Measurements from ENCODE around the gene ZNF524. TPM values are rescaled to one million over a fixed set of nuclear protein-coding genes. Genes with fewer than 3 reads are reported as not detected.

Gene ZNF524
- total RNA-seq, 1 donor from 2014 or later = 7.9 TPM

GRCh38 chr19:55614711-55615542 is 14.8 kb downstream of the ZNF524 start:
- no peak overlapping the region for H3K4me3 Mint-ChIP-seq (ENCODE audit: low read depth)
- H3K27me3 Mint-ChIP-seq = no peaks in the 10 kb centered on the region
- no peak for TF ChIP-seq CTCF (IDR thresholded peaks at IDR 0.05; ENCODE audit: unreplicated experiment)
- H3K9me3 Mint-ChIP-seq (ENCODE audit: low read depth) = no peaks in the 10 kb centered on the region
- DNase-seq (ENCODE audit: low spot score, unreplicated experiment) = no peak
- peaks cover 18% of the 10 kb centered on the region for H3K36me3 Mint-ChIP-seq (ENCODE audit: insufficient read depth)
- no peak overlapping the region for H3K27ac Mint-ChIP-seq
- H3K4me1 Mint-ChIP-seq (ENCODE audit: low read depth) = no peaks in the 10 kb centered on the region

GRCh38 chr19:55615543-55616394 is 15.7 kb downstream of the ZNF524 start:
- Mint-ChIP-seq H3K27me3 (no peaks in the 10 kb centered on the region), H3K9me3 (ENCODE audit: low read depth) (no peaks in the 10 kb centered on the region), H3K36me3 (ENCODE audit: insufficient read depth) (peaks cover 15% of the 10 kb centered on the region), H3K27ac (no peak overlapping the region), H3K4me3 (ENCODE audit: low read depth) (no peak overlapping the region), H3K4me1 (ENCODE audit: low read depth) (no peaks in the 10 kb centered on the region)
- no peak for DNase-seq (ENCODE audit: low spot score, unreplicated experiment)
- no peak for TF ChIP-seq CTCF (IDR thresholded peaks at IDR 0.05; ENCODE audit: unreplicated experiment)

GRCh38 chr19:55616395-55616875 is 16.3 kb downstream of the ZNF524 start:
- H3K9me3 Mint-ChIP-seq (ENCODE audit: low read depth) = no peaks in the 10 kb centered on the region
- H3K27me3 Mint-ChIP-seq = no peaks in the 10 kb centered on the region
- no peaks in the 10 kb centered on the region for H3K4me1 Mint-ChIP-seq (ENCODE audit: low read depth)
- no peak for TF ChIP-seq CTCF (IDR thresholded peaks at IDR 0.05; ENCODE audit: unreplicated experiment)
- H3K27ac Mint-ChIP-seq = no peak overlapping the region
- H3K4me3 Mint-ChIP-seq (ENCODE audit: low read depth) = no peak overlapping the region
- H3K36me3 Mint-ChIP-seq (ENCODE audit: insufficient read depth) = peaks cover 14% of the 10 kb centered on the region
- DNase-seq (ENCODE audit: low spot score, unreplicated experiment) = no peak

- no peak overlapping the region for H3K4me3 Mint-ChIP-seq (ENCODE audit: low read depth)
- H3K36me3 Mint-ChIP-seq (ENCODE audit: insufficient read depth) = peaks cover 14% of the 10 kb centered on the region
- H3K27me3 Mint-ChIP-seq = no peaks in the 10 kb centered on the region
- H3K9me3 Mint-ChIP-seq (ENCODE audit: low read depth) = no peaks in the 10 kb centered on the region
- no peak for TF ChIP-seq CTCF (IDR thresholded peaks at IDR 0.05; ENCODE audit: unreplicated experiment)
- no peak for DNase-seq (ENCODE audit: low spot score, unreplicated experiment)
- H3K27ac Mint-ChIP-seq = no peak overlapping the region
- no peaks in the 10 kb centered on the region for H3K4me1 Mint-ChIP-seq (ENCODE audit: low read depth)
These were observed 17.3 kb downstream of the ZNF524 start for GRCh38 chr19:55617426-55617825.

- peaks cover 9% of the 10 kb centered on the region for H3K36me3 Mint-ChIP-seq (ENCODE audit: insufficient read depth)
- no peaks in the 10 kb centered on the region for H3K27me3 Mint-ChIP-seq
- no peak for TF ChIP-seq CTCF (IDR thresholded peaks at IDR 0.05; ENCODE audit: unreplicated experiment)
- H3K4me1 Mint-ChIP-seq (ENCODE audit: low read depth) = no peaks in the 10 kb centered on the region
- DNase-seq (ENCODE audit: low spot score, unreplicated experiment) = no peak
- H3K9me3 Mint-ChIP-seq (ENCODE audit: low read depth) = no peaks in the 10 kb centered on the region
- H3K4me3 Mint-ChIP-seq (ENCODE audit: low read depth) = no peak overlapping the region
- no peak overlapping the region for H3K27ac Mint-ChIP-seq
These were observed 18.3 kb downstream of the ZNF524 start for GRCh38 chr19:55618426-55618825.
